AG09319 (cell line): Measurements from ENCODE around the gene ZNF337.

Experiments used
- DNase-seq: peaks from one replicate; pipeline ENCODE4 v3.0.0-alpha.2; 2010; ENCODE audit warnings: low read depth; ENCODE audit errors: extremely low read depth
- CTCF ChIP-seq: IDR thresholded peaks from 2 replicates; pipeline ENCODE4 v1.5.1; 2011; ENCODE audit warnings: low read depth, mild to moderate bottlenecking, inconsistent platforms, low read length, moderate library complexity

The ZNF337 gene

GRCh38 chr20:25696371-25697131 is at the start of gene ZNF337:
Gene ZNF337 (minus strand): TSS chr20:25696853. CDS start chr20:25686417, 10,436 bp downstream.
- DNase-seq = peak; percentile 74
- TF ChIP-seq CTCF = peak; percentile 19

GRCh38 chr20:25745738-25746137 is 49.1 kb upstream of the ZNF337 start:
- DNase-seq = no peak
- TF ChIP-seq CTCF = no peak

GRCh38 chr20:25745100-25745499 is 48.4 kb upstream of the ZNF337 start:
- DNase-seq = no peak
- no peak for TF ChIP-seq CTCF

- DNase-seq = no peak
- no peak for TF ChIP-seq CTCF
Measured at GRCh38 chr20:25744261-25744660, 47.6 kb upstream of the ZNF337 start.

GRCh38 chr20:25741088-25741487 is 44.4 kb upstream of the ZNF337 start:
- DNase-seq = no peak
- no peak for TF ChIP-seq CTCF

- no peak for TF ChIP-seq CTCF
- no peak for DNase-seq
Measured at GRCh38 chr20:25739615-25740320, 43.1 kb upstream of the ZNF337 start.

GRCh38 chr20:25738198-25738597 is 41.5 kb upstream of the ZNF337 start:
- no peak for TF ChIP-seq CTCF
- no peak for DNase-seq
